ENCODE data around the gene PTPRM. TPM values are rescaled to one million over a fixed set of nuclear protein-coding genes. Genes with fewer than 3 reads are reported as not detected.

The PTPRM gene
- total RNA-seq, 1 experiment from 2014 or later = 6.2 TPM

GRCh38 chr18:7945882-7946281 lies 378.8 kb downstream of the PTPRM start:
- no peak overlapping the region for H3K23ac ChIP-seq (ENCODE audit: insufficient read length, low read depth, low read length)
- H3K14ac ChIP-seq (ENCODE audit: insufficient read depth, low read length) = no peak overlapping the region
- no peak overlapping the region for H2BK120ac ChIP-seq (ENCODE audit: low read depth, low read length, poor library complexity, severe bottlenecking)
- no peak overlapping the region for H4K5ac ChIP-seq (ENCODE audit: insufficient read length, low read depth, low read length)
- peaks cover 0 to 1% (median 0%) of the 10 kb centered on the region in 3 experiments; a peak in 1 of 7 replicates for H3K36me3 Mint-ChIP-seq (ENCODE audit: insufficient read depth in 1 of 3, low read depth in 3 of 3)
- no peaks in the 10 kb centered on the region for H3K79me1 ChIP-seq (ENCODE audit: insufficient read depth, low read depth, low read length, poor library complexity, severe bottlenecking)
- no peak overlapping the region for H3T11ph ChIP-seq (ENCODE audit: low read length)
- no peak overlapping the region for H3K9ac ChIP-seq (ENCODE audit: extremely low read depth, insufficient read length, low read length)
- no CpG with 5 or more reads among the region's 3 CpGs for WGBS (ENCODE audit: extremely low coverage, insufficient read length, low lambda C conversion rate)
- H3K4me1 Mint-ChIP-seq = peaks cover 8% of the 10 kb centered on the region in 2 experiments; a peak in 3 of 4 replicates
- H2BK12ac ChIP-seq (ENCODE audit: insufficient read length, low read depth, low read length) = no peak overlapping the region
- no peaks in the 10 kb centered on the region for H3K9me3 ChIP-seq (ENCODE audit: control insufficient read depth, low read depth, low read length)
- H3K27ac Mint-ChIP-seq = no peak overlapping the region
- H3K56ac ChIP-seq (ENCODE audit: insufficient read length, low read depth, low read length) = no peak overlapping the region
- no peak for TF ChIP-seq CTCF (conservative IDR thresholded peaks at IDR 0.05)
- no peak overlapping the region for H2AFZ ChIP-seq (ENCODE audit: low read length)
- H3K79me2 ChIP-seq (ENCODE audit: insufficient read depth, low read length) = no peaks in the 10 kb centered on the region
- H3K23me2 ChIP-seq (ENCODE audit: insufficient read length, low read depth, low read length, poor library complexity, severe bottlenecking) = no peaks in the 10 kb centered on the region
- H4K8ac ChIP-seq (replicated peaks; ENCODE audit: insufficient read length, low read depth, low read length) = no peak overlapping the region
- H2BK5ac ChIP-seq (ENCODE audit: insufficient read length, low read length) = no peak overlapping the region
- no peaks in the 10 kb centered on the region for H3K27me3 Mint-ChIP-seq (ENCODE audit: low read depth)
- H2BK15ac ChIP-seq (ENCODE audit: low read depth, low read length) = no peak overlapping the region
- no peak for DNase-seq
- H3K27me3 ChIP-seq (ENCODE audit: insufficient read depth, low read length) = no peaks in the 10 kb centered on the region
- H3K4me1 ChIP-seq (ENCODE audit: insufficient read depth, low read length) = no peaks in the 10 kb centered on the region
- H3K18ac ChIP-seq (ENCODE audit: insufficient read length, low read depth, low read length) = no peak overlapping the region
- H2BK20ac ChIP-seq (ENCODE audit: low read depth, low read length, poor library complexity, severe bottlenecking) = no peak overlapping the region
- no peaks in the 10 kb centered on the region for H4K20me1 ChIP-seq (ENCODE audit: control insufficient read depth, insufficient read depth, insufficient read length)
- no peak overlapping the region for H4K91ac ChIP-seq (ENCODE audit: insufficient read length, low read depth, low read length)
- no peak overlapping the region for H2AK5ac ChIP-seq (ENCODE audit: insufficient read length, low read length)
- no peak overlapping the region for H3K4ac ChIP-seq (ENCODE audit: low read depth, low read length)
- H3K4me3 Mint-ChIP-seq = no peak overlapping the region
- no peak overlapping the region for H3K27ac ChIP-seq (ENCODE audit: insufficient read length, low read depth, low read length)
- H3K9me3 Mint-ChIP-seq = no peaks in the 10 kb centered on the region
- no peak overlapping the region for H3K4me2 ChIP-seq (ENCODE audit: insufficient read depth, insufficient read length, low read length)
